Suprapubic skin (tissue), 4 donors: Measurements from ENCODE around the gene LRRC8E.

Experiments used
- CTCF ChIP-seq, 2 donors: fragments of 200-600 bp in 1 of 2; fragments of 450-650 bp in 1 of 2; sonication (generic) in 1 of 2; IDR thresholded peaks; one replicate each; pipeline ENCODE4 v1.5.1; 2016 to 2019; ENCODE audit warnings: antibody characterized with exemption in 2 of 2, mild to moderate bottlenecking in 1 of 2, moderate library complexity in 1 of 2
- EP300 ChIP-seq: sonication (generic); formaldehyde crosslinking; IDR thresholded peaks from one replicate; pipeline ENCODE4 v1.6.1; 2017; ENCODE audit warnings: antibody characterized with exemption
- POLR2A ChIP-seq, 2 donors: fragments of 450-650 bp; IDR thresholded peaks; one replicate each; pipeline ENCODE4 v1.6.1; 2017; ENCODE audit warnings: antibody characterized with exemption in 2 of 2, mild to moderate bottlenecking in 2 of 2, moderate library complexity in 2 of 2
- POLR2AphosphoS5 ChIP-seq, 3 donors: sonication (generic); formaldehyde crosslinking; IDR thresholded peaks; one replicate each; pipeline ENCODE4 v1.6.1; 2017; ENCODE audit warnings: antibody characterized with exemption in 3 of 3

GRCh38 chr19:7883105-7883504, 5.2 kb upstream of the LRRC8E start:
- TF ChIP-seq CTCF (IDR thresholded peaks at IDR 0.05) = no peak
- no peak for TF ChIP-seq POLR2AphosphoS5 (IDR thresholded peaks at IDR 0.05)
- TF ChIP-seq POLR2A (IDR thresholded peaks at IDR 0.05) = no peak
- no peak for TF ChIP-seq EP300
